ACC112 (cell line): ENCODE data around the gene PRDM16.

Source experiments
- H2AFZ ChIP-seq: fragments of 200-600 bp; sonication (generic); one replicate; pipeline ENCODE4 v1.6.0; 2017; ENCODE audit warnings: antibody characterized with exemption, low read length; ENCODE audit not compliant: unreplicated experiment
- H3K27ac ChIP-seq: fragments of 200-600 bp; sonication (generic); 2 replicates; pipeline ENCODE4 v1.5.1; 2014; ENCODE audit warnings: low read depth, mild to moderate bottlenecking, antibody characterized with exemption, low read length, moderate library complexity
- H3K27me3 ChIP-seq: fragments of 200-600 bp; sonication (generic); 2 replicates; pipeline ENCODE4 v1.6.1; 2014; ENCODE audit warnings: mild to moderate bottlenecking, antibody characterized with exemption, low read length, moderate library complexity, mixed read lengths; ENCODE audit not compliant: insufficient read depth
- H3K36me3 ChIP-seq: fragments of 200-600 bp; sonication (generic); 2 replicates; pipeline ENCODE4 v1.6.1; 2016; ENCODE audit warnings: mild to moderate bottlenecking, antibody characterized with exemption, low read length, moderate library complexity, mixed read lengths; ENCODE audit not compliant: insufficient read depth
- H3K4me1 ChIP-seq: fragments of 200-600 bp; sonication (generic); one replicate; pipeline ENCODE4 v1.6.1; 2016; ENCODE audit warnings: low read length, mixed read lengths; ENCODE audit not compliant: insufficient read depth, unreplicated experiment, control insufficient read depth
- H3K4me3 ChIP-seq: fragments of 200-600 bp; sonication (generic); 2 replicates; pipeline ENCODE4 v1.5.1; 2014; ENCODE audit warnings: mild to moderate bottlenecking, low read depth, low read length
- H3K79me2 ChIP-seq: fragments of 200-600 bp; sonication (generic); one replicate; pipeline ENCODE4 v1.6.0; 2016; ENCODE audit warnings: low read length; ENCODE audit not compliant: control insufficient read depth, unreplicated experiment, insufficient read depth

PRDM16 gene

GRCh38 chr1:3433596-3434320, 364.8 kb downstream of the PRDM16 start:
- Histone ChIP-seq H3K27me3 (no peaks in the 10 kb centered on the region), H3K27ac (no peak overlapping the region), H3K4me3 (no peak overlapping the region), H2AFZ (no peak overlapping the region), H3K79me2 (no peaks in the 10 kb centered on the region), H3K4me1 (no peaks in the 10 kb centered on the region), H3K36me3 (no peaks in the 10 kb centered on the region)

DNA sequence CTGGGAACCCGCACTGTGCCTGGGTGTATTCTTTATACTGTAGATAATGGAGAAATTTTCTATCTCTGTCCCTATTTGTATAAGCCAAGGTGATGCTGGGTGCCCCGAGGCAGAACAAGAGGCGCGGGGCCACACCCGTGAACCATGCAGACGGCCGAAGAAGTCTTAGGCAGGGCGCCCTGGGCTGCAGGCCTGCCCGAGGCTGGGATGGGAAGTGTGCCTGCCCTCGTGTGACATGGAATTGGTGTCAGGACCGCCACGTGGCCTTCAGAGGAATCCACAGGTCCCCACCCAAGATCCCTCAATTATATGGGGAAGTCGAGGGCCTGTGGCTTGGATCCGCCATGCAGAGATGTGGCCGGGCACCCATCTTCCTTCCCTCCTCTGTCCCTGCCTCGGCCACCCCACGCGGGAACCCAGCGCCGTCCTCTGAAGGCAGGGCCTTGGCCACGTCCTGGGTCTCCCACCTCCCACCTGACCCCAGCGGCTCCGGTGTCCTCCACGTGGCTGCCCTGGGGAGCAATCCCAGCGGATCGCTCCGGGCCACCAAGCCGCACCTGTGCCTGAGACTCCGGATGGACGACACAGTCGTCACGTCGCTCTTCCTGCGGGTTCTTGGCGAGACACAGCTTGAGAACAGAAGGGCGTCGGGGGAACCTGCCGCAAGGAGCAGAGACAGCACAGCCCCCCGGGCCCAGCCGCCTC, 365.6 kb downstream of the PRDM16 start:
- no peaks in the 10 kb centered on the region for H3K4me1 ChIP-seq
- H3K36me3 ChIP-seq = no peaks in the 10 kb centered on the region
- H3K27ac ChIP-seq = no peak overlapping the region
- no peaks in the 10 kb centered on the region for H3K27me3 ChIP-seq
- no peaks in the 10 kb centered on the region for H3K79me2 ChIP-seq
- H3K4me3 ChIP-seq = no peak overlapping the region
- no peak overlapping the region for H2AFZ ChIP-seq

DNA sequence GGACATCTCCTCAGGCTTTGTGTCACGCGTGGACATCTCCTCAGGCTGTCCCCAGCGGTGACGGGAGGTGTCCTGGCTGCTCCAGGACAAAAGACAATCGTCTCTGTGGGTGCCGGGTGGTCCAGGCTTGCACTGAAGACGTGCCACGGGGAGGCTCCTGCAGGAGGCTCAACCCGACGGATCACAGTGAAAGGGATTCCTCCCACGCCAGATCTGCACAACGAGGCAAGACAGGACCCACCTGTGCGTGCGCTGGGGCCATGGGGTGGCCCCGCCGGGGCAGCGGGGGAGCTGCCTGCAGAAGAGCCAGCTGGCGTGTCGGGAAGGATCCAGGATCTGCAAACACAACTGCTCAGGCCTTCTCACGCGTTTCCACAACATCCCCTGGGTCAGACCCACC, 366.7 kb downstream of the PRDM16 start:
- Histone ChIP-seq H3K4me3 (no peak overlapping the region), H3K27ac (no peak overlapping the region), H3K4me1 (no peaks in the 10 kb centered on the region), H3K79me2 (no peaks in the 10 kb centered on the region), H3K36me3 (no peaks in the 10 kb centered on the region), H3K27me3 (peaks cover 7% of the 10 kb centered on the region), H2AFZ (no peak overlapping the region)

DNA sequence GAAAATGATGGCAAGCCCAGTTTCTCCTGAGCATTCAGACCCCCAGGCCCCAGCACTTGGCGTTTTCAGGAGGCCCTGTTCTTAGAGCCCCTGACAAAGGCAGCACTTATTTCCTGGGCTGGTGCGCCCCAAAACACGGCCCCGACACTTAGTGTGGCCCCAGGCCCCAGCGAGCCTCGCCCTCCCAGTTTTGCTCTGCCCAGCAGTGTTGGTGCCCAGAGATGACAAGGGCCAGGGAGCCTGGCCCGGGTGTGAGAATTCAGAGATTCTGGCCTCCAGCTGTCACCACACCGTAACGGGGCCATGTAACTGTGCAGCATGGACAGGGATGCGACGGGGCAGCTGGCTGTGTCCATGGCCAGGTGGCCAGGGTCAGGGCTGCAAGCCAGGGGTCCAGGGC, 367.4 kb downstream of the PRDM16 start:
- Histone ChIP-seq H3K79me2 (no peaks in the 10 kb centered on the region), H3K4me3 (no peak overlapping the region), H3K36me3 (no peaks in the 10 kb centered on the region), H2AFZ (no peak overlapping the region), H3K27me3 (peaks cover 15% of the 10 kb centered on the region), H3K27ac (no peak overlapping the region), H3K4me1 (no peaks in the 10 kb centered on the region)

GRCh38 chr1:3436901-3437300, 367.9 kb downstream of the PRDM16 start:
- H3K27me3 ChIP-seq = peaks cover 19% of the 10 kb centered on the region
- H3K79me2 ChIP-seq = no peaks in the 10 kb centered on the region
- no peak overlapping the region for H3K4me3 ChIP-seq
- H3K36me3 ChIP-seq = no peaks in the 10 kb centered on the region
- H3K4me1 ChIP-seq = no peaks in the 10 kb centered on the region
- no peak overlapping the region for H3K27ac ChIP-seq
- H2AFZ ChIP-seq = no peak overlapping the region

GRCh38 chr1:3438661-3439180, 369.7 kb downstream of the PRDM16 start:
- Histone ChIP-seq H3K79me2 (no peaks in the 10 kb centered on the region), H3K4me3 (no peak overlapping the region), H3K4me1 (no peaks in the 10 kb centered on the region), H3K27me3 (peaks cover 37% of the 10 kb centered on the region), H2AFZ (no peak overlapping the region), H3K36me3 (no peaks in the 10 kb centered on the region), H3K27ac (no peak overlapping the region)

DNA sequence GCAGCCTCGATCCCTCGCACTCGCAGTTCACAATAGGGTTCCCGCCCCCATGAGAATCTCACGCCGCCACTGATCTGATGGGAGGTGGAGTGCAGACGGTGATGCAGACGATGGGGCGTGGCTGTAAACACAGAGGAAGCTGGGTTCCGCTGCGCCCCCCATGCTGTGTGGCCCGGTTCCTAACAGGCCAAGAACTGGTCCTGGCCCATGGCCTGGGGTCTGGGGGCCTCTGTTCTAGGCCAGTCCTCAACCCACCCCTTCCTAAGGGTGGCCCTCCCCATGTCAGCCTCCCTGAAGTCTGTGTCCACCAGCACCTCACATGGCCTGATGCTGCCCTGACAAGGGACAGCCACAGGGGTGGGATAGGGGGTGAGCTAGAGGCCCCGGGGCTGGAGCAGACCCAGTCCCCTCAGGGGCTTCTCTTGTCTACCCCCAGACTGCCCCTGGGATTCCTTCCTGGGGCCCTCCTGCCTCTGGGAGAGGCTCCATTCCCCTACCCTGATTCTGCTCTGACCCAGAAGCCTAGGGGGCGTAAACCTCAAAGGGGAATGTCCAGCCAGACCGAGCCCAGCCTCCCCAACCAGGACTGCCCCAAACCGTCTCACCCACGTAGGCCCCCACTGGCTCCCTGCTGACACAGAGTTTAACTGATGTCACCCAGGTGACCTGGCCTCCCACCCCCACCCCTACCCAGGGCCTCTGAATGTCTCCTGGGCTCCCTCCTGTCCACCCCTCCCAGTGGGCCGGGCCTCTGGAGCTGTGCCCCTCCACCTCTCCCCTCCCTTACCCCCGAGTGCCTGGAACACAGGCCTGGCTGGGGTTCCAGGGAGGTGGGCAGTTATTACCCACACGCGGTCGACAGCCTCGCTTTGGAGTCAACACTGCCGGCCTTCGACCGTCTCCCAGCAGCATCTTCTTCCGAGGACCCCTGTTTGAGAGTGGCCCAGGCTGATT, 370.6 kb downstream of the PRDM16 start:
- H3K27ac ChIP-seq = no peak overlapping the region
- no peak overlapping the region for H2AFZ ChIP-seq
- H3K4me3 ChIP-seq = no peak overlapping the region
- H3K27me3 ChIP-seq = peaks cover 44% of the 10 kb centered on the region
- H3K36me3 ChIP-seq = no peaks in the 10 kb centered on the region
- no peaks in the 10 kb centered on the region for H3K4me1 ChIP-seq
- no peaks in the 10 kb centered on the region for H3K79me2 ChIP-seq

DNA sequence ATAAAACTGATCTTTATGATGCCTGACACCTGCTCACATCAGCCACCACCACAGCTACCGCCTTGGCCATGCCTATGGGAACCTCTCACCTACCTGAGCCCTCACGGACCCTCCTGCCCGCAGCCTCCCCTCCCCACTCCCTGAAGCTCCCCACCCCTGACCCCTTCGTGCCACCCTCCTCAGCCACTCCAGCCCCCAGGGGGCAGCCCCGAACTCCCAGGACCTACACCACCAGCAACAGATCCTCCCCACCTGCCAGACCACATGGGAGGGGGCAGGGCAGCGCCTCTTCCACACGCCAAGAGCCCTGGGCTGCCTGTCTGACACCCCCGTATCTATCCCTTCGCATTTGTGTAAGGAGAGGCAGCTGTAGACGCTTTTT, 371.3 kb downstream of the PRDM16 start:
- peaks cover 44% of the 10 kb centered on the region for H3K27me3 ChIP-seq
- H2AFZ ChIP-seq = no peak overlapping the region
- no peak overlapping the region for H3K27ac ChIP-seq
- no peaks in the 10 kb centered on the region for H3K79me2 ChIP-seq
- no peak overlapping the region for H3K4me3 ChIP-seq
- no peaks in the 10 kb centered on the region for H3K4me1 ChIP-seq
- no peaks in the 10 kb centered on the region for H3K36me3 ChIP-seq

DNA sequence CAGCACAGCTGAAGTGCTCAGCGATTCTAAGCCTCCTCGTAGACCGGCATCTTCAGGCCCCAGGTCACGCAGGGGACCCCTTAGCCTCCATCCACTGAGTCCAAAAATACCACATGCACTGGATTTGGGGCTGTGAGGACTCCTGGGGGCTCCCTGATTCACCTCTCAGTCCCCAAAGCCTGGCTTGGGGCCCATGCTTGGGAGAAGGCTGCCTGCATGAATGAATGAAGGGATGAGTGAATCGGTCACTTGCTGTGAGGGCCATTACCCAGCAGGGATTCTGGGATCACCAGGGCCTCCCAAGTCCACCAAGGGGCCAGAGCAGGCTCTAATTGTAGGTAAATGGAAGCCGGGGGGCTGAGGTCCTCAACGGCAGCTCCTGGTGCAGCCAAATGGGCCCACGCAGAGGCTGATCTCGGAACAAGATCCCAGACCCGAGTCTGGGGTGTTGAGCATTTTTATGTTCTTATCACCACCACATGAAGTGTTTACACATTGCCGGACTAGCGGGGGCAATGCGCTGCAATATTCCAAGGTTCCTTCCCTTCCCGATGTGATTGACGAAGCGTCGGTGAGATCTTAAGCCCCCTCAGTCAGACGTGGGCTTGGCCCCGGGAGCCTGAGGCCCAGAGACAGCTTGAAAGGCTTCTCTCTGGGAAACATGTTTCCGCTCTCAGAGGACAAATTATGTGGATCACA, 371.9 kb downstream of the PRDM16 start:
- Histone ChIP-seq H3K4me3 (no peak overlapping the region), H3K27me3 (peaks cover 44% of the 10 kb centered on the region), H2AFZ (no peak overlapping the region), H3K4me1 (no peaks in the 10 kb centered on the region), H3K79me2 (no peaks in the 10 kb centered on the region), H3K36me3 (no peaks in the 10 kb centered on the region), H3K27ac (no peak overlapping the region)

DNA sequence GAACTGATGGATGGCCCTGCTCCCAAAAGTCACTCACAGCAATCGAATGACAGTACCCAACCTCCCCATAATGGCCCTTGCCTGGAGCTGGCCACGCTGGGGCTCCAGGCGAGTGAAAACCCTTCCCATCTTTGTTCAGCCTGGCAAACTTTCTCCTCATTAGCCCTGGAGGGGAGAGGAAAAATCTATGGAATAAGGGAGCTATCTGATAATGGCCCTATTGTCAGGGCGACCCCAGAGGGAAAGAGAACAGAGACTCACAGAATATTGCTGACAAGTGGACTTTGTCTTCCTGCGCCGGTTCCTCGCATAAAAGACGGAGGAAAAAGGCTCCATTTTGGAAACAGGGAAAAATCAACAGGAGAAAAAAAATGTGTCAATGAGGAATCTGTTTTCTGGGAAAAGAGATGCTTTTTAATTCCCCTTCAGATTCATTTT, 372.4 kb downstream of the PRDM16 start:
- Histone ChIP-seq H3K4me1 (no peaks in the 10 kb centered on the region), H2AFZ (no peak overlapping the region), H3K27me3 (peaks cover 44% of the 10 kb centered on the region), H3K36me3 (no peaks in the 10 kb centered on the region), H3K4me3 (no peak overlapping the region), H3K79me2 (no peaks in the 10 kb centered on the region), H3K27ac (no peak overlapping the region)
